ENCODE results near the gene SLC25A44.

DNA sequence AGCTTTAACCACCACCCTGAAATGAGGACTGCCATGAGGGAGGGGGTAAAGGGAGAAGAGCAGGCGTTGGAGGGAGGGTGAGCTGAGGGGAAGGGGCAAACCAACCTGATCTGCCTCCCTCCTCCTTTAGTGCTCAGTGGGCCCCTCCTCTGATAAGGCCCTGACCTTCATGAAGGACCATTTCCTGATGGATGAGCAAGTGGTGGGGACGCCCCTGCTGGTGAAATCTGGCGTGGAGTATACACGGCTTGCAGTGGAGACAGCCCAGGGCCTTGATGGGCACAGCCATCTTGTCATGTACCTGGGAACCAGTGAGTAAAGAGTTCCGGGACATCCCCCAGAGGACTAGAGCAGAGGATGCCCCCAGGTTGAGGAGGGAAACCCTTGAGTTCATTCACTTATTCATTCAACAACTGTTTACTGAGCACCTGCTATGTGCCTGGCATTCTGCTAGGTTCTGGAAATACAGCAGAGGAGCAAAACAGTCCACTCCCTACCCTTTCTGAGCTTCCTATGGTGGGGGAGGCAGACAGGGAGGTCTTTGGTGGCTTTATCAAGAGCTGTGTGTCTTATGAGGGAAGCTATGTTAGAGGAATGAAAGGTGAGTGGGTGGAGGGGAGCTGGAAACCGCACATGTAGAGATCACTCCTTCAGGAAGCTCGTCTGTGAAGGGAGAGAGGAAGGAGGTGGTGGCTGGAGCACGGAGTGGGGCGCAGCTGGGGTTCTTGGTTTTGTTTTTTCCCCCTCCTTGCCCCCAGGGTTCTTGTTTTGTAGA lies 21.0 kb upstream of the SLC25A44 start:
- TF ChIP-seq, protein P1, sequence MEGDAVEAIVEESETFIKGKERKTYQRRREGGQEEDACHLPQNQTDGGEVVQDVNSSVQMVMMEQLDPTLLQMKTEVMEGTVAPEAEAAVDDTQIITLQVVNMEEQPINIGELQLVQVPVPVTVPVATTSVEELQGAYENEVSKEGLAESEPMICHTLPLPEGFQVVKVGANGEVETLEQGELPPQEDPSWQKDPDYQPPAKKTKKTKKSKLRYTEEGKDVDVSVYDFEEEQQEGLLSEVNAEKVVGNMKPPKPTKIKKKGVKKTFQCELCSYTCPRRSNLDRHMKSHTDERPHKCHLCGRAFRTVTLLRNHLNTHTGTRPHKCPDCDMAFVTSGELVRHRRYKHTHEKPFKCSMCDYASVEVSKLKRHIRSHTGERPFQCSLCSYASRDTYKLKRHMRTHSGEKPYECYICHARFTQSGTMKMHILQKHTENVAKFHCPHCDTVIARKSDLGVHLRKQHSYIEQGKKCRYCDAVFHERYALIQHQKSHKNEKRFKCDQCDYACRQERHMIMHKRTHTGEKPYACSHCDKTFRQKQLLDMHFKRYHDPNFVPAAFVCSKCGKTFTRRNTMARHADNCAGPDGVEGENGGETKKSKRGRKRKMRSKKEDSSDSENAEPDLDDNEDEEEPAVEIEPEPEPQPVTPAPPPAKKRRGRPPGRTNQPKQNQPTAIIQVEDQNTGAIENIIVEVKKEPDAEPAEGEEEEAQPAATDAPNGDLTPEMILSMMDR (conservative IDR thresholded peaks at IDR 0.05; ENCODE audit: low read depth, low read length): peak; percentile 30; the same call in 1 of the 2 replicates
- no peak for TF ChIP-seq EZH2 (IDR thresholded peaks at IDR 0.05; ENCODE audit: low read length, unreplicated experiment)

Measured in PC-3 (cell line).